HG02759 (cell line): ENCODE data around the gene FIBP.

Experiments
- ATAC-seq: cut with Tn5 transposase; IDR thresholded peaks from one replicate; pipeline ENCODE4 v1.9.1; 2021; ENCODE audit warnings: mild to moderate bottlenecking, moderate library complexity; ENCODE audit not compliant: unreplicated experiment

FIBP gene

GRCh38 chr11:65871811-65872548 is 16.3 kb downstream of the FIBP start:
- no peak for ATAC-seq

GRCh38 chr11:65870706-65871681 is 17.3 kb downstream of the FIBP start:
- ATAC-seq, result no peak

GRCh38 chr11:65870307-65870658 is 18.0 kb downstream of the FIBP start:
- ATAC-seq, result no peak

GRCh38 chr11:65869643-65870306 is 18.5 kb downstream of the FIBP start:
- ATAC-seq, result no peak

GRCh38 chr11:65868907-65869306 is 19.4 kb downstream of the FIBP start:
- ATAC-seq, result no peak

GRCh38 chr11:65868076-65868667 is 20.1 kb downstream of the FIBP start:
- no peak for ATAC-seq

GRCh38 chr11:65867284-65868071 is 20.8 kb downstream of the FIBP start:
- no peak for ATAC-seq

- ATAC-seq, result no peak
These were observed 21.6 kb downstream of the FIBP start for GRCh38 chr11:65866509-65867283.

GRCh38 chr11:65865550-65866172 is 22.6 kb downstream of the FIBP start:
- ATAC-seq, result no peak

GRCh38 chr11:65864706-65865471 is 23.4 kb downstream of the FIBP start:
- ATAC-seq, result no peak

- no peak for ATAC-seq
These were observed 24.2 kb downstream of the FIBP start for GRCh38 chr11:65863889-65864705.

GRCh38 chr11:65862941-65863888 is 25.1 kb downstream of the FIBP start:
- no peak for ATAC-seq

GRCh38 chr11:65862191-65862735 is 26.0 kb downstream of the FIBP start:
- ATAC-seq, result no peak

GRCh38 chr11:65861533-65862183 is 26.6 kb downstream of the FIBP start:
- no peak for ATAC-seq

GRCh38 chr11:65861165-65861505 is 27.1 kb downstream of the FIBP start:
- no peak for ATAC-seq
